ENCODE measurements around the gene FADS2. TPM values are rescaled to one million over a fixed set of nuclear protein-coding genes. Genes with fewer than 3 reads are reported as not detected.

FADS2 gene
- total and polyA plus RNA-seq, 2 of the 13 experiments (the other 11 are each of a cell fraction or from before 2014, with no cell fraction given) = 90.1 to 124 TPM

- TF ChIP-seq TEF (CRISPR knock-in tag; IDR thresholded peaks at IDR 0.05) = no peak
- TF ChIP-seq ATF5 (CRISPR knock-in tag; IDR thresholded peaks at IDR 0.05; ENCODE audit: low read depth) = no peak
- TF ChIP-seq ZFYVE20 (CRISPR knock-in tag; IDR thresholded peaks at IDR 0.05; ENCODE audit: borderline replicate concordance, low read depth) = no peak
- TF ChIP-seq ZBTB44 (CRISPR knock-in tag; IDR thresholded peaks at IDR 0.05) = no peak
- peak; percentile 52; the same call in 1 of the 2 replicates for TF ChIP-seq DRAP1 (CRISPR knock-in tag; IDR thresholded peaks at IDR 0.05)
- TF ChIP-seq HMGXB3 (CRISPR knock-in tag; IDR thresholded peaks at IDR 0.05; ENCODE audit: borderline replicate concordance) = 0 out of 2 replicates have a peak, but pooled peaks have one; percentile 11
- 0 out of 2 replicates have a peak, but pooled peaks have one; percentile 17 for TF ChIP-seq ZBTB10 (CRISPR knock-in tag; IDR thresholded peaks at IDR 0.05; ENCODE audit: borderline replicate concordance)
- TF ChIP-seq ZNF580 (CRISPR knock-in tag; IDR thresholded peaks at IDR 0.05; ENCODE audit: borderline replicate concordance, low read depth) = peak; percentile 59; the same call in 1 of the 2 replicates
- TF ChIP-seq GATAD2A (CRISPR knock-in tag; IDR thresholded peaks at IDR 0.05) = peak; percentile 17; the same call in 1 of the 2 replicates
- no peak for TF ChIP-seq ZNF7 (CRISPR knock-in tag; IDR thresholded peaks at IDR 0.05)
- no peak for TF ChIP-seq HOMEZ (CRISPR knock-in tag; IDR thresholded peaks at IDR 0.05; ENCODE audit: low read depth)
- no peak for TF ChIP-seq U2AF2 (IDR thresholded peaks at IDR 0.05; ENCODE audit: low read depth, low read length)
- TF ChIP-seq ZNF264 (CRISPR knock-in tag; IDR thresholded peaks at IDR 0.05) = no peak; the same call in 1 of the 2 replicates
Observed at GRCh38 chr11:61827571-61828378, at the start of gene FADS2 (continued).

Measured in HepG2 (cell line).